SK-N-SH (cell line): ENCODE data around the gene TGM4.

Experiments used
- CHD2 ChIP-seq: fragments of 150-350 bp; IDR thresholded peaks from 2 replicates; pipeline ENCODE4 v1.6.1; 2018; ENCODE audit warnings: low read length; ENCODE audit not compliant: partially characterized antibody
- CTCF ChIP-seq: fragments of 200-600 bp; sonication (generic); IDR thresholded peaks from 2 replicates; pipeline ENCODE4 v1.6.1; 2017; ENCODE audit warnings: antibody characterized with exemption, mild to moderate bottlenecking, moderate library complexity
- ELF1 ChIP-seq: IDR thresholded peaks from 2 replicates; pipeline ENCODE4 v1.4.0; 2012
- EP300 ChIP-seq, 2 experiments: IDR thresholded peaks; 2 replicates each; pipeline versions ENCODE4 v1.4.0 to v1.6.1; 2012; ENCODE audit warnings: borderline replicate concordance in 1 of 2, low read depth in 1 of 2, low read length in 1 of 2
- EZH2phosphoT487 ChIP-seq: fragments of 200-600 bp; sonication (generic); IDR thresholded peaks from 2 replicates; pipeline ENCODE4 v1.6.1; 2017; ENCODE audit warnings: low read depth, mixed run types, mild to moderate bottlenecking, antibody characterized with exemption, moderate library complexity, borderline replicate concordance
- GABPA ChIP-seq: IDR thresholded peaks from 2 replicates; pipeline ENCODE4 v1.4.0; 2012; ENCODE audit warnings: low read depth, mild to moderate bottlenecking
- GATA2 ChIP-seq: sonication (generic); formaldehyde crosslinking; IDR thresholded peaks from 2 replicates; pipeline ENCODE4 v1.5.0; 2020; ENCODE audit warnings: mild to moderate bottlenecking, missing genetic modification reagents
- IRF3 ChIP-seq: fragments of 150-350 bp; IDR thresholded peaks from 2 replicates; pipeline ENCODE4 v1.6.1; 2016; ENCODE audit warnings: mild to moderate bottlenecking, low read depth, low read length
- POLR2AphosphoS5 ChIP-seq: IDR thresholded peaks from 2 replicates; pipeline ENCODE4 v1.6.1; 2012; ENCODE audit warnings: low read depth, low read length
- REST ChIP-seq: IDR thresholded peaks from 2 replicates; pipeline ENCODE4 v1.6.1; 2012; ENCODE audit warnings: mild to moderate bottlenecking, low read depth, low read length, moderate library complexity

GRCh38 chr3:44890852-44891251 lies 16.4 kb downstream of the TGM4 start:
- TF ChIP-seq EZH2phosphoT487 (no peak), CTCF (no peak), IRF3 (no peak), POLR2AphosphoS5 (no peak), REST (no peak), CHD2 (no peak), GABPA (no peak), GATA2 (CRISPR knock-in tag) (no peak), ELF1 (no peak), EP300 (IDR thresholded peaks at IDR 0.05; ENCODE audit: borderline replicate concordance in 1 of 2, low read depth in 1 of 2, low read length in 1 of 2) (no peak)
